Prostate gland (tissue), 2 donors: ENCODE measurements around the gene ARAP2.

Experiments used
- POLR2A ChIP-seq: fragments of 450-650 bp; IDR thresholded peaks from one replicate; pipeline ENCODE4 v1.6.1; 2016; ENCODE audit warnings: antibody characterized with exemption, mild to moderate bottlenecking
- POLR2AphosphoS5 ChIP-seq: sonication (generic); formaldehyde crosslinking; IDR thresholded peaks from one replicate; pipeline ENCODE4 v1.6.1; 2017; ENCODE audit warnings: antibody characterized with exemption
- TF ChIP-seq, protein P1 (sequence below), 4 experiments: fragments of 200-600 bp in 2 of 4; fragments of 450-650 bp in 2 of 4; sonication (generic) in 2 of 4; IDR thresholded peaks; 1 replicate in 3 of 4; 2 replicates in 1 of 4; pipeline ENCODE4 v1.5.1; 2016 to 2019; ENCODE audit warnings: antibody characterized with exemption in 4 of 4, mild to moderate bottlenecking in 2 of 4, moderate library complexity in 2 of 4

DNA sequence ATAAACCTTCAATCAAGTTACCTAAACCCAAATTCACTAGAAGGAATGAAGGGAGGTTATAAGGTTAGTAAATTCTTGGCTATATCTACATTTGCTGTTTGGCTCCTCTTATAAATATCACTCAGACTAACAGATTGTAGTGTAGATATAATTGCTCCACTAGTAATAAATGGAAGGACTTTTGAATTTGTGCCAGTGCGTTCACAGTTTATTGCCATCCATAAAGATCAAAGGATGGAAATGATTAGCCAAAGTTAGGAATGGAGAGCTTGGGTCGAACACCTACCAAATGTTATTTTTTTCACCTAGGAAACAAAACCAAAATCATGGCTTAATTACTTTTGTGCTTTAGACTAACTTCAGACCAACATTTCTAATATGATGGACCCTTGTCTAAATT is 46.3 kb upstream of the ARAP2 start:
- TF ChIP-seq, protein P1, sequence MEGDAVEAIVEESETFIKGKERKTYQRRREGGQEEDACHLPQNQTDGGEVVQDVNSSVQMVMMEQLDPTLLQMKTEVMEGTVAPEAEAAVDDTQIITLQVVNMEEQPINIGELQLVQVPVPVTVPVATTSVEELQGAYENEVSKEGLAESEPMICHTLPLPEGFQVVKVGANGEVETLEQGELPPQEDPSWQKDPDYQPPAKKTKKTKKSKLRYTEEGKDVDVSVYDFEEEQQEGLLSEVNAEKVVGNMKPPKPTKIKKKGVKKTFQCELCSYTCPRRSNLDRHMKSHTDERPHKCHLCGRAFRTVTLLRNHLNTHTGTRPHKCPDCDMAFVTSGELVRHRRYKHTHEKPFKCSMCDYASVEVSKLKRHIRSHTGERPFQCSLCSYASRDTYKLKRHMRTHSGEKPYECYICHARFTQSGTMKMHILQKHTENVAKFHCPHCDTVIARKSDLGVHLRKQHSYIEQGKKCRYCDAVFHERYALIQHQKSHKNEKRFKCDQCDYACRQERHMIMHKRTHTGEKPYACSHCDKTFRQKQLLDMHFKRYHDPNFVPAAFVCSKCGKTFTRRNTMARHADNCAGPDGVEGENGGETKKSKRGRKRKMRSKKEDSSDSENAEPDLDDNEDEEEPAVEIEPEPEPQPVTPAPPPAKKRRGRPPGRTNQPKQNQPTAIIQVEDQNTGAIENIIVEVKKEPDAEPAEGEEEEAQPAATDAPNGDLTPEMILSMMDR (IDR thresholded peaks at IDR 0.05): no peak
- TF ChIP-seq POLR2A (no peak), POLR2AphosphoS5 (no peak)
